ENCODE results near the gene IPO13. TPM values are rescaled to one million over a fixed set of nuclear protein-coding genes. Genes with fewer than 3 reads are reported as not detected.

Gene IPO13
- total RNA-seq, 1 donor from 2014 or later, result 26.1 TPM

- intact Hi-C loops (cut with micrococcal nuclease), result no loop called here
These were observed 38.1 kb downstream of the IPO13 start for GRCh38 chr1:43984855-43985254.

GRCh38 chr1:43985984-43986595 is 39.3 kb downstream of the IPO13 start:
- intact Hi-C loops (cut with micrococcal nuclease), result no loop called here

- intact Hi-C loops (cut with micrococcal nuclease), result no loop called here
These were observed 40.0 kb downstream of the IPO13 start for GRCh38 chr1:43986712-43987111.

GRCh38 chr1:43987159-43987902 is 40.6 kb downstream of the IPO13 start:
- intact Hi-C loops (cut with micrococcal nuclease), result no loop called here

GRCh38 chr1:43990271-43991199 is 43.8 kb downstream of the IPO13 start:
- intact Hi-C loops (cut with micrococcal nuclease), result loop anchor here (1.0 to 2.0 kb wide), 3 partner anchors 16 to 43 kb away; partner anchors contain the start of gene ATP6V0B

GRCh38 chr1:43991200-43991475 is 44.4 kb downstream of the IPO13 start:
- intact Hi-C loops (cut with micrococcal nuclease), result loop anchor here (1.0 to 2.0 kb wide), 3 partner anchors 16 to 44 kb away; partner anchors contain the start of gene ATP6V0B

GRCh38 chr1:43991476-43992231 is 44.9 kb downstream of the IPO13 start, which contains the start of gene CCDC24:
Gene CCDC24 (plus strand): TSS chr1:43991599. CDS start chr1:43991879, 280 bp downstream.
- intact Hi-C loops (cut with micrococcal nuclease), result loop anchor here (1.0 to 2.0 kb wide), 3 partner anchors 17 to 44 kb away; partner anchors contain the start of gene ATP6V0B

- intact Hi-C loops (cut with micrococcal nuclease), result no loop called here
These were observed 45.7 kb downstream of the IPO13 start for GRCh38 chr1:43992232-43992995.

GRCh38 chr1:43993206-43993914 is 46.6 kb downstream of the IPO13 start:
- intact Hi-C loops (cut with micrococcal nuclease), result no loop called here

- intact Hi-C loops (cut with micrococcal nuclease), result no loop called here
These were observed 47.3 kb downstream of the IPO13 start for GRCh38 chr1:43994071-43994470.

GRCh38 chr1:43994794-43995790 is 48.3 kb downstream of the IPO13 start:
- intact Hi-C loops (cut with micrococcal nuclease), result no loop called here

- intact Hi-C loops (cut with micrococcal nuclease), result no loop called here
These were observed 49.4 kb downstream of the IPO13 start for GRCh38 chr1:43995984-43996732.

- intact Hi-C loops (cut with micrococcal nuclease), result no loop called here
These were observed 50.0 kb downstream of the IPO13 start for GRCh38 chr1:43996733-43997115.

GRCh38 chr1:43997295-43997999 is 50.7 kb downstream of the IPO13 start:
- intact Hi-C loops (cut with micrococcal nuclease), result no loop called here

GRCh38 chr1:43998000-43998378 is 51.2 kb downstream of the IPO13 start:
- intact Hi-C loops (cut with micrococcal nuclease), result no loop called here

- intact Hi-C loops (cut with micrococcal nuclease), result no loop called here
These were observed 52.7 kb downstream of the IPO13 start for GRCh38 chr1:43999455-43999854.

GRCh38 chr1:44000122-44000665 is 53.4 kb downstream of the IPO13 start:
- intact Hi-C loops (cut with micrococcal nuclease), result no loop called here

Data from T-helper 2 cell treated with Interferon-gamma antibody and Interleukin-4, amounts not matched to agents 100 ng/mL and 5 ng/mL, for 36 hours (primary cell).